GM18498 (cell line): Measurements from ENCODE around the gene NUDT4.
"Not testable (repeated sequence)": the region's sequence is repeated elsewhere in the genome, so short reads cannot be mapped to it uniquely, and the experiment has no call there.

Experiments used
- ATAC-seq: cut with Tn5 transposase; IDR thresholded peaks from one replicate; pipeline ENCODE4 v1.9.1; 2021; ENCODE audit warnings: mild to moderate bottlenecking, moderate library complexity; ENCODE audit not compliant: unreplicated experiment

Gene NUDT4

GRCh38 chr12:93425736-93426411 lies 48.1 kb downstream of the NUDT4 start:
- ATAC-seq: no peak

- no peak for ATAC-seq
These were observed 48.7 kb downstream of the NUDT4 start for GRCh38 chr12:93426412-93426805.

- no peak for ATAC-seq
These were observed 50.2 kb downstream of the NUDT4 start for GRCh38 chr12:93427779-93428564.

GRCh38 chr12:93429448-93429847 lies 51.7 kb downstream of the NUDT4 start:
- ATAC-seq: no peak

GRCh38 chr12:93429852-93430251 lies 52.1 kb downstream of the NUDT4 start:
- ATAC-seq: no peak

- ATAC-seq: no peak
These were observed 52.6 kb downstream of the NUDT4 start for GRCh38 chr12:93430280-93430679.

GRCh38 chr12:93432031-93432430 lies 54.3 kb downstream of the NUDT4 start:
- ATAC-seq: not testable (repeated sequence)

- no peak for ATAC-seq
These were observed 56.6 kb downstream of the NUDT4 start for GRCh38 chr12:93434256-93434865.

GRCh38 chr12:93438266-93439050 lies 60.7 kb downstream of the NUDT4 start:
- no peak for ATAC-seq

- ATAC-seq: no peak
These were observed 62.5 kb downstream of the NUDT4 start for GRCh38 chr12:93440043-93440835.

- ATAC-seq: peak; percentile 16
These were observed 63.4 kb downstream of the NUDT4 start for GRCh38 chr12:93441081-93441616.

GRCh38 chr12:93441617-93442410 lies 64.1 kb downstream of the NUDT4 start, which contains the start of gene UBE2N:
Gene UBE2N (minus strand): TSS chr12:93441947. CDS start chr12:93441884, 63 bp downstream.
- ATAC-seq: peak; percentile 82

- ATAC-seq: no peak
These were observed 65.0 kb downstream of the NUDT4 start for GRCh38 chr12:93442411-93443340.

GRCh38 chr12:93443576-93443975 lies 65.9 kb downstream of the NUDT4 start:
- no peak for ATAC-seq

- ATAC-seq: no peak
These were observed 70.0 kb downstream of the NUDT4 start for GRCh38 chr12:93447555-93448290.

- no peak for ATAC-seq
These were observed 71.1 kb downstream of the NUDT4 start for GRCh38 chr12:93448796-93449195.

GRCh38 chr12:93449277-93449676 lies 71.6 kb downstream of the NUDT4 start:
- ATAC-seq: no peak
